Fibroblast of lung (primary cell): ENCODE measurements around the gene BCL7B. TPM values are rescaled to one million over a fixed set of nuclear protein-coding genes. Genes with fewer than 3 reads are reported as not detected.

Experiments used
- DNase-seq, 2 donors: peaks; one replicate each; pipeline versions ENCODE4 v3.0.0 to v3.0.0-alpha.2; 2010; ENCODE audit warnings: low read depth in 2 of 2
- H2AFZ ChIP-seq: 2 replicates; pipeline ENCODE4 v1.5.1; 2012; ENCODE audit warnings: low read length, control low read depth, inconsistent platforms
- H3K27ac ChIP-seq: 2 replicates; pipeline ENCODE4 v1.5.1; 2011; ENCODE audit warnings: low read length, control low read depth; ENCODE audit not compliant: insufficient read depth
- H3K27me3 ChIP-seq: 2 replicates; pipeline ENCODE4 v1.5.1; 2011; ENCODE audit warnings: mild to moderate bottlenecking, low read length; ENCODE audit not compliant: control insufficient read depth, insufficient read depth
- H3K36me3 ChIP-seq: 2 replicates; pipeline ENCODE4 v1.5.1; 2011; ENCODE audit warnings: low read length; ENCODE audit not compliant: control insufficient read depth, insufficient read depth
- H3K4me1 ChIP-seq: 2 replicates; pipeline ENCODE4 v1.5.1; 2011; ENCODE audit warnings: low read length; ENCODE audit not compliant: control insufficient read depth, insufficient read depth; ENCODE audit errors: extremely low read depth
- H3K4me2 ChIP-seq: 2 replicates; pipeline ENCODE4 v1.5.1; 2011; ENCODE audit warnings: low read length, control low read depth; ENCODE audit not compliant: insufficient read depth; ENCODE audit errors: extremely low read depth
- H3K4me3 ChIP-seq, 4 experiments: fragments of 200-600 bp in 1 of 4; sonication (generic) in 1 of 4; replicated peaks in 1 of 4; 2 replicates each; pipeline ENCODE4 v1.5.1; 2011 to 2016; ENCODE audit warnings: low read length in 4 of 4, low read depth in 3 of 4, mild to moderate bottlenecking in 3 of 4, control low read depth in 2 of 4, inconsistent platforms in 1 of 4, mixed read lengths in 1 of 4; ENCODE audit not compliant: insufficient read depth in 1 of 4; ENCODE audit errors: control extremely low read depth in 1 of 4
- H3K79me2 ChIP-seq: 2 replicates; pipeline ENCODE4 v1.5.1; 2012; ENCODE audit warnings: mild to moderate bottlenecking, low read length, inconsistent platforms; ENCODE audit not compliant: control insufficient read depth, insufficient read depth
- H3K9ac ChIP-seq: 2 replicates; pipeline ENCODE4 v1.5.1; 2011; ENCODE audit warnings: mild to moderate bottlenecking, low read length, control low read depth; ENCODE audit not compliant: insufficient read depth
- H3K9me3 ChIP-seq: 2 replicates; pipeline ENCODE4 v1.5.1; 2012; ENCODE audit warnings: low read depth, low read length; ENCODE audit not compliant: control insufficient read depth, insufficient read depth
- H4K20me1 ChIP-seq: 2 replicates; pipeline ENCODE4 v1.5.1; 2011; ENCODE audit warnings: low read length; ENCODE audit not compliant: control insufficient read depth, insufficient read depth; ENCODE audit errors: extremely low read depth
- EZH2 ChIP-seq: IDR thresholded peaks from 2 replicates; pipeline ENCODE4 v1.5.1; 2012; ENCODE audit warnings: low read length, control low read depth, mild to moderate bottlenecking; ENCODE audit errors: missing control alignments
- polyA plus RNA-seq, 2 donors: library from polyadenylated mRNA; depleted of rRNA in 1 of 2; stranded (reverse) in 1 of 2; unstranded in 1 of 2; fragments of >200 nt; gene quantifications; 2 replicates each; pipeline ENCODE4 v1.2.1, GENCODE V29; 2011 to 2012; ENCODE audit warnings: missing spikeins in 1 of 2
- total RNA-seq: library from RNA; depleted of rRNA; stranded (reverse); fragments of >200 nt; gene quantifications from 2 replicates; pipeline ENCODE4 v1.2.1, GENCODE V29; 2014
- TF ChIP-seq, protein P1 (sequence below), 2 donors: IDR thresholded peaks in 1 of 2; conservative IDR thresholded peaks in 1 of 2; 1 replicate in 1 of 2; 2 replicates in 1 of 2; pipeline ENCODE4 v1.5.1; 2011 to 2012; ENCODE audit warnings: low read length in 2 of 2, control low read depth in 1 of 2, inconsistent platforms in 1 of 2, low read depth in 1 of 2, mild to moderate bottlenecking in 1 of 2

BCL7B gene
- total and polyA plus RNA-seq, 2 donors (not counting 1 experiment from before 2014, with no cell fraction given): 26.9 to 53.9 TPM

DNA sequence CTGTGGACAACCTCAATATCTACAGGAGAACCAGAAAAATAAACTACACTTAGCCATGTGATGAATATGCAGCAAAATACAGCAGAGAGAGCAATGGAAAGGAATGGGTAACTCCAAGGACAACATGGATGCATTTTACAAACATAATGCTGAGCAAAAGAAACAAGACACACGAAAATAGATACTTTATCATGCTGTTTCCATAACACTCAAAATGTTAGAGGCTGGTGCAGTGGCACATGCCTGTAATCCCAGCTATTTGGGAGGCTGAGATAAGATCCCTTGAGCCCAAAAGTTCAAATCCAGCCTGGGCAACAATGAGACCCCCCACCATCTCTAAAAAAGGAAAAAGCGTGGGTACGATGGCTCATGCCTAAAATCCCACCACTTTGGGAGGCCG is 8.3 kb downstream of the BCL7B start:
- H3K4me3 ChIP-seq: no peak overlapping the region
- peaks cover 7% of the 10 kb centered on the region for H3K36me3 ChIP-seq
- H3K4me2 ChIP-seq: no peak overlapping the region
- H3K79me2 ChIP-seq: peaks cover 48% of the 10 kb centered on the region
- no peaks in the 10 kb centered on the region for H4K20me1 ChIP-seq
- no peaks in the 10 kb centered on the region for H3K27me3 ChIP-seq
- H3K9ac ChIP-seq: no peak overlapping the region
- TF ChIP-seq EZH2: no peak
- TF ChIP-seq, protein P1, sequence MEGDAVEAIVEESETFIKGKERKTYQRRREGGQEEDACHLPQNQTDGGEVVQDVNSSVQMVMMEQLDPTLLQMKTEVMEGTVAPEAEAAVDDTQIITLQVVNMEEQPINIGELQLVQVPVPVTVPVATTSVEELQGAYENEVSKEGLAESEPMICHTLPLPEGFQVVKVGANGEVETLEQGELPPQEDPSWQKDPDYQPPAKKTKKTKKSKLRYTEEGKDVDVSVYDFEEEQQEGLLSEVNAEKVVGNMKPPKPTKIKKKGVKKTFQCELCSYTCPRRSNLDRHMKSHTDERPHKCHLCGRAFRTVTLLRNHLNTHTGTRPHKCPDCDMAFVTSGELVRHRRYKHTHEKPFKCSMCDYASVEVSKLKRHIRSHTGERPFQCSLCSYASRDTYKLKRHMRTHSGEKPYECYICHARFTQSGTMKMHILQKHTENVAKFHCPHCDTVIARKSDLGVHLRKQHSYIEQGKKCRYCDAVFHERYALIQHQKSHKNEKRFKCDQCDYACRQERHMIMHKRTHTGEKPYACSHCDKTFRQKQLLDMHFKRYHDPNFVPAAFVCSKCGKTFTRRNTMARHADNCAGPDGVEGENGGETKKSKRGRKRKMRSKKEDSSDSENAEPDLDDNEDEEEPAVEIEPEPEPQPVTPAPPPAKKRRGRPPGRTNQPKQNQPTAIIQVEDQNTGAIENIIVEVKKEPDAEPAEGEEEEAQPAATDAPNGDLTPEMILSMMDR (conservative IDR thresholded peaks at IDR 0.05 in 1 of 2, IDR thresholded peaks at IDR 0.05 in 1 of 2; ENCODE audit: low read depth in 1 of 2, low read length in 2 of 2): no peak
- H3K9me3 ChIP-seq: no peaks in the 10 kb centered on the region
- no peak for DNase-seq
- H2AFZ ChIP-seq: no peak overlapping the region
- no peak overlapping the region for H3K27ac ChIP-seq
- H3K4me1 ChIP-seq: no peaks in the 10 kb centered on the region

DNA sequence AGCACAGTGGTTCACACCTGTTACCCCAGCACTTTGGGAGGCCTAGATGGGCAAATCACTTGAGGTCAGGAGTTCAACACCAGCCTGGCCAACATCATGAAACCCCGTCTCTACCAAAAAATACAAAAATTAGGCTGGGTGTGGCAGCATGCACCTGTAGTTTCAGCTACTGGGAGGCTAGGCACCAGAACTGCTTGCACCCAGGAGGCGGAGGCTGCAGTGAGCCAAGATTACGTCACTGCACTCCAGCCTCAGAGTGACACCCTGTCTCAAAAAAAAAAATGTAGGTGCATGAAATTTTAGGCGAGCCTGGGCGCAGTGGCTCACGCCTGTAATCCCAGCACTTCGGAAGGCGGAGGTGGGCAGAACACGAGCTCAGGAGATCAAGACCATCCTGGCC is 9.6 kb downstream of the BCL7B start:
- no peak overlapping the region for H3K4me3 ChIP-seq
- H3K27me3 ChIP-seq: no peaks in the 10 kb centered on the region
- H3K4me1 ChIP-seq: no peaks in the 10 kb centered on the region
- no peak overlapping the region for H2AFZ ChIP-seq
- H3K36me3 ChIP-seq: peaks cover 5% of the 10 kb centered on the region
- no peak overlapping the region for H3K4me2 ChIP-seq
- no peak overlapping the region for H3K27ac ChIP-seq
- no peaks in the 10 kb centered on the region for H3K9me3 ChIP-seq
- no peaks in the 10 kb centered on the region for H4K20me1 ChIP-seq
- peaks cover 42% of the 10 kb centered on the region for H3K79me2 ChIP-seq
- TF ChIP-seq, protein P1 (conservative IDR thresholded peaks at IDR 0.05 in 1 of 2, IDR thresholded peaks at IDR 0.05 in 1 of 2; ENCODE audit: low read depth in 1 of 2, low read length in 2 of 2): no peak
- no peak for TF ChIP-seq EZH2
- H3K9ac ChIP-seq: no peak overlapping the region
- DNase-seq: no peak

DNA sequence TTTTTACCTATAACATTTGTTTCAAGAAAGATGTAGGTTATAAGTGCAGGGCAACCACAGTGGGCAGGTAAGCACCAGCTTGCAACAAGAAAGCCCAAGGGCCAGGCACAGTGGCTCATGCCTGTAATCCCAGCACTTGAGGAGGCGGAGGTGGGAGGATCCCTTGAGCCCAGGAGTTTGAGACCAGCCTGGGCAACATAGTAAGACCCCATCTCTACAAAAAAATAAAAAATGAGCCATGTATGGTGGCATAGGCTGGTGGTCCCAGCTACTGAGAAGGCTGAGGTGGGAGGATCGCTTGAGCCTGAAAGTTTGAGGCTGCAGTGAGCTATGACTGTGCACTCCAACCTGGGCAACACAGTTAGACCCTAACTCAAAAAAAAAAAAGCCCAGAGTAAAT is 12.8 kb downstream of the BCL7B start:
- no peak overlapping the region for H3K4me3 ChIP-seq
- H3K79me2 ChIP-seq: peaks cover 41% of the 10 kb centered on the region
- H3K27ac ChIP-seq: no peak overlapping the region
- no peaks in the 10 kb centered on the region for H4K20me1 ChIP-seq
- H3K36me3 ChIP-seq: peaks cover 14% of the 10 kb centered on the region
- H3K9me3 ChIP-seq: no peaks in the 10 kb centered on the region
- no peak for DNase-seq
- no peak for TF ChIP-seq EZH2
- no peak overlapping the region for H3K9ac ChIP-seq
- no peaks in the 10 kb centered on the region for H3K4me1 ChIP-seq
- no peak overlapping the region for H3K4me2 ChIP-seq
- H2AFZ ChIP-seq: no peak overlapping the region
- no peaks in the 10 kb centered on the region for H3K27me3 ChIP-seq
